ENCODE data around the gene SLN. TPM values are rescaled to one million over a fixed set of nuclear protein-coding genes. Genes with fewer than 3 reads are reported as not detected.
A peak's percentile ranks its signal among the peaks of the same experiment; 100 is the strongest.

The SLN gene
- total RNA-seq, 2 donors from 2014 or later = 767 to 1,160 TPM

- Histone ChIP-seq H3K4me1 (no peaks in the 10 kb centered on the region), H3K27me3 (no peaks in the 10 kb centered on the region), H3K27ac (no peak overlapping the region), H3K9me3 (peaks cover 0 to 4% of the 10 kb centered on the region in 2 donors), H3K4me3 (no peak overlapping the region), H3K36me3 (no peaks in the 10 kb centered on the region)
- no peak for DNase-seq (ENCODE audit: low spot score)
- TF ChIP-seq CTCF (IDR thresholded peaks at IDR 0.05) = peak; percentile 19 to 50
These were observed 29.4 kb upstream of the SLN start for GRCh38 chr11:107741044-107741823.

GRCh38 chr11:107740271-107740670 lies 28.4 kb upstream of the SLN start:
- Histone ChIP-seq H3K36me3 (no peaks in the 10 kb centered on the region), H3K9me3 (peaks cover 0 to 4% of the 10 kb centered on the region in 2 donors), H3K27ac (no peak overlapping the region), H3K27me3 (no peaks in the 10 kb centered on the region), H3K4me3 (no peak overlapping the region), H3K4me1 (no peaks in the 10 kb centered on the region)
- no peak for TF ChIP-seq CTCF (IDR thresholded peaks at IDR 0.05)
- no peak for DNase-seq (ENCODE audit: low spot score)

GRCh38 chr11:107736546-107736945 lies 24.7 kb upstream of the SLN start:
- no peaks in the 10 kb centered on the region for H3K36me3 ChIP-seq

GRCh38 chr11:107733518-107733917 lies 21.7 kb upstream of the SLN start:
- no peaks in the 10 kb centered on the region for H3K4me1 ChIP-seq
- TF ChIP-seq CTCF (IDR thresholded peaks at IDR 0.05) = no peak
- H3K9me3 ChIP-seq = no peaks in the 10 kb centered on the region
- no peak for DNase-seq (ENCODE audit: low spot score)
- H3K27me3 ChIP-seq = no peaks in the 10 kb centered on the region
- no peak overlapping the region for H3K4me3 ChIP-seq
- H3K27ac ChIP-seq = no peak overlapping the region
- H3K36me3 ChIP-seq = no peaks in the 10 kb centered on the region

More at GRCh38 chr11:107736546-107736945, 24.7 kb upstream of the SLN start:
- H3K27me3 ChIP-seq = no peaks in the 10 kb centered on the region
- DNase-seq (ENCODE audit: low spot score) = no peak
- peaks cover 0 to 4% of the 10 kb centered on the region in 2 donors for H3K9me3 ChIP-seq
- H3K27ac ChIP-seq = no peak overlapping the region
- no peaks in the 10 kb centered on the region for H3K4me1 ChIP-seq
- no peak for TF ChIP-seq CTCF (IDR thresholded peaks at IDR 0.05)
- H3K4me3 ChIP-seq = no peak overlapping the region

GRCh38 chr11:107732689-107733051 lies 20.8 kb upstream of the SLN start:
- DNase-seq (ENCODE audit: low spot score) = no peak
- no peaks in the 10 kb centered on the region for H3K36me3 ChIP-seq
- no peaks in the 10 kb centered on the region for H3K27me3 ChIP-seq
- no peak overlapping the region for H3K4me3 ChIP-seq
- no peak for TF ChIP-seq CTCF (IDR thresholded peaks at IDR 0.05)
- H3K4me1 ChIP-seq = no peaks in the 10 kb centered on the region
- no peak overlapping the region for H3K27ac ChIP-seq
- no peaks in the 10 kb centered on the region for H3K9me3 ChIP-seq
